Thymus (tissue), 11 donors: ENCODE measurements around the gene C16orf82. TPM values are rescaled to one million over a fixed set of nuclear protein-coding genes. Genes with fewer than 3 reads are reported as not detected.
"Not testable (repeated sequence)": the region's sequence is repeated elsewhere in the genome, so short reads cannot be mapped to it uniquely, and the experiment has no call there.

Experiments used
- DNase-seq, 9 donors: peaks; one replicate each; pipeline ENCODE4 v3.0.0-alpha.2; 2013; ENCODE audit warnings: low spot score in 9 of 9, low read depth in 6 of 9, missing footprints in 1 of 9
- H3K27ac ChIP-seq, 2 donors: one replicate each; pipeline ENCODE4 v1.5.1; 2013; ENCODE audit warnings: control low read depth in 1 of 2, low read depth in 1 of 2, low read length in 1 of 2, mild to moderate bottlenecking in 1 of 2, moderate library complexity in 1 of 2
- H3K27me3 ChIP-seq, 2 donors: one replicate each; pipeline ENCODE4 v1.5.1; 2013; ENCODE audit warnings: low read length in 1 of 2; ENCODE audit not compliant: control insufficient read depth in 2 of 2, insufficient read depth in 1 of 2
- H3K36me3 ChIP-seq, 2 donors: one replicate each; pipeline ENCODE4 v1.5.1; 2013; ENCODE audit warnings: low read length in 1 of 2, mild to moderate bottlenecking in 1 of 2, moderate library complexity in 1 of 2; ENCODE audit not compliant: control insufficient read depth in 2 of 2, insufficient read depth in 2 of 2
- H3K4me1 ChIP-seq, 2 donors: one replicate each; pipeline ENCODE4 v1.5.1; 2013; ENCODE audit warnings: low read length in 2 of 2; ENCODE audit not compliant: control insufficient read depth in 2 of 2, insufficient read depth in 2 of 2
- H3K4me3 ChIP-seq, 2 donors: one replicate each; pipeline ENCODE4 v1.5.1; 2013; ENCODE audit warnings: low read length in 2 of 2, control low read depth in 1 of 2, mild to moderate bottlenecking in 1 of 2
- H3K9me3 ChIP-seq, 2 donors: one replicate each; pipeline ENCODE4 v1.5.1; 2013; ENCODE audit warnings: low read length in 1 of 2, mild to moderate bottlenecking in 1 of 2; ENCODE audit not compliant: control insufficient read depth in 2 of 2, insufficient read depth in 1 of 2
- WGBS: extraction: QIAGEN DNeasy Blood & Tissue Kit; methylation state at CpG from one replicate; pipeline ENCODE4 v1.1.7; 2013; 5-methylcytosine and 5-hydroxymethylcytosine counted together
- polyA plus RNA-seq: library from polyadenylated mRNA; stranded (reverse); fragments of 200-250 nt; gene quantifications from one replicate; pipeline ENCODE4 v1.2.3, GENCODE V29; 2013
- total RNA-seq: library from RNA; stranded (reverse); fragments of 120-200 nt; gene quantifications from one replicate; pipeline ENCODE4 v1.2.4, GENCODE V29; 2013
- donor health status: healthy.

Gene C16orf82
- total and polyA plus RNA-seq, 2 donors = 0.05 TPM; not detected in 1

DNA sequence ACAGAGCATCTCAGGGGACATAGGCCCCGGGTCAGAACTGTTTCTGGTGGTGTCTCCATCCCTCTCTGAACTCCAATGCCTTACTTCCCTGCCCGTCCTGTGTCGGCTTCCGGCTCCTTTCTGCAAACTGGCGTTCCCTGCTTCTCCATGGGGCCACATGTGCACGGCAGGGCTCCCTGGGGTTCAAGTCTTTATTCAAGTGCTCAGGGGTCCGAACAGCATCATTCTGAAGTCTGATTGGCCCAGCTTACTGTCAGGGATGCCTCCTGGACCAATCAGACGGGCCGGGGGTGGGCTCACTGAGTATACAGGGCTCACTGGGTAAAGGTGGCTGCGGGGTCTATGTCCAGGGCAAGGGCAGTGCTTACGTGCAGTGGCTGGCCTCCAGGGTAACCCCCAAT is 17.1 kb downstream of the C16orf82 start:
- no peaks in the 10 kb centered on the region for H3K27me3 ChIP-seq
- no peak overlapping the region for H3K27ac ChIP-seq
- no peaks in the 10 kb centered on the region for H3K4me1 ChIP-seq
- no peak for DNase-seq
- 61% methylated on average over 11 of the region's 11 CpGs for WGBS
- H3K4me3 ChIP-seq = no peak overlapping the region
- H3K36me3 ChIP-seq = no peaks in the 10 kb centered on the region
- H3K9me3 ChIP-seq = no peaks in the 10 kb centered on the region

DNA sequence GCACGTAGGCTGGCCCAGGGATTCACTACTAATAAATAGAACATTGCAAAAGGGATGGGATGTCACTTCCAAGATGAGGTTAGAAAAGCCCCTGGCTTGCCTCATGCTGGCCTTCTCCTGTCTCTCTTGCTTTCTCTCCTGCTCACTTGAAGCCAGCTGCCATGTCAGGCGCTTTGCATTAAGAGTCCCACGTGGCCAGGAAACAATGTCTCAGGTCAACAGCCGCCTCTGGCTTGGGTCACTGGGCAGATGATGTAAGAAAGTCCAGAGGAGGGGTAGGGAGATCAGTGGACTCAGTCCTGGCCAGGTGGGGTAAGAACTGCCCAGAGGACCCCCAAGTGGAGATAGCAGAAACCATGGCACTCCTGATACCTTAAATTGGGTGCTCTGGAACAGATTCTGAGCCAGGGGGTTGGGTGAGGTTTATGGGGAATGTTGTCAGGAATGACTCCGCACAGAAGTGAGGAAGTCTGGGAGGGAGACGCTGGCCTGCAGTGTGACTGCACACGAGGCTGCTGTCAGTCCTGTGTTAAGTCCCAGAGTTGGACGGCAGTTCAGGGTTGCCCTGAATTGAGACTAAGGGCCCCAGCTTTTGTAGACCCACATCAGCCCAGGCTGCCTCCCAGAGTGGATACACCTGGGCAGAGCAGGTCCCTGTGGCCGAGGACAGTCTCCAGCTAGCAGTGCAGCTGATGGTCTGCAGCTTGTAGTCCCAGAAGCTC is 17.7 kb downstream of the C16orf82 start:
- H3K4me3 ChIP-seq = no peak overlapping the region
- H3K4me1 ChIP-seq = no peaks in the 10 kb centered on the region
- no peaks in the 10 kb centered on the region for H3K27me3 ChIP-seq
- H3K9me3 ChIP-seq = no peaks in the 10 kb centered on the region
- no peaks in the 10 kb centered on the region for H3K36me3 ChIP-seq
- 78% methylated on average over 9 of the region's 9 CpGs for WGBS
- no peak overlapping the region for H3K27ac ChIP-seq
- DNase-seq = no peak

DNA sequence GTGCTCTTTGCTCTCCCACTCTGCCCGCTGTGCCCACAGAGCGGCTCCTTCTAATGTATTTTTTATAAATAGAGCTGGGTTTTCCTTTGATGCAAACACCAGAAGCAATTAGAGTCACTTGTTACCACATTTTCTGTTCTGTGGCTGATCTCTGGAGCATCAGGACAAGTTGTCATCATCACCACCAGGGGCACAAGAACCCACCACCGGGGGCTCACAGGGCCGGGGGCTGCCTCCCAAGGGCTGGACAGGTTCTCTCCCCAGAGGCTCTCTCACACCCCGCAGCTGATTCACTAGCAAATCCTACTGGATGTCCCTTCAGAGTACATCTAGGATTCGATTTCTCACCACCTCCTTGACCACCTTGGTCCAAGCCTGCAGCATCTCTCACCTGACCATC is 18.5 kb downstream of the C16orf82 start:
- Histone ChIP-seq H3K4me3 (no peak overlapping the region), H3K36me3 (no peaks in the 10 kb centered on the region), H3K4me1 (no peaks in the 10 kb centered on the region), H3K9me3 (no peaks in the 10 kb centered on the region), H3K27ac (no peak overlapping the region), H3K27me3 (no peaks in the 10 kb centered on the region)
- no peak for DNase-seq
- WGBS = 80% methylated on average over 6 of the region's 6 CpGs

DNA sequence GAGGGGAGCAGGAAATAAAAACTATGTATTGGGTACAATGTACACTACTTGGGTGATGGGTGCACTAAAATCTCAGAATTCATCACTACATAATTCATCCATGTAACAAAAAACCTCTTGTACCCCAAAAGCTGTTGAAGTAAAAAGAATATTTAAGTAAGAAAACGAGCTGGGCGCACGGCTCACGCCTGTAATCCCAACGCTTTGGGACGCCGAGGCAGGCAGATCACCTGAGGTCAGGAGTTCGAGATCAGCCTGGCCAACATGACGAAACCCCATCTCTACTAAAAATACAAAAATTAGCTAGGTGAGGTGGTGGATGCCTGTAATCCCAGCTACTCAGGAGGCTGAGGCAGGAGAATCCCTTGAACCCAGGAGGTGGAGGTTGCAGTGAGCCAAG is 19.3 kb downstream of the C16orf82 start:
- H3K27ac ChIP-seq, H3K27me3 ChIP-seq, H3K36me3 ChIP-seq, H3K4me1 ChIP-seq, H3K9me3 ChIP-seq, H3K4me3 ChIP-seq, DNase-seq: not testable (repeated sequence)
- 96% methylated on average over 9 of the region's 9 CpGs for WGBS

DNA sequence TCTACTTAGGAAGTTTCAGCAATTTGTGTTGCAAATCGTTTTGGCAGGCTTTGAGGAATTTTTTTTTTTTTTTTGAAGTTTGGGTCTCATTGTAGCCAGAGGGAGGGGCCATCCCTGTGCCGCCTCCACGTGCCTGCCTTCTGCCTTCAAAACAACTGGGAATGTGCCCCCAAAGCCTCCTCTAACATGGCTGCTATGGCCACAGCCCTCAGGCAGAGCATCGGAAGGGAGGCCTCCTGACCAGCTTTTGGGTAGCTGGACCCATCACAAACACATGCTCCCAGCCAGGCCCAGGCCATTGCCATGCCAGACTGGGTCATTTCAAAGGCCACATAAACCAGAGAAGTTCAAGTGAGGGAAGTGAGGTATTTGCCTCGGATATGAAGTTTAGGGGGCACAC is 21.5 kb downstream of the C16orf82 start:
- no peaks in the 10 kb centered on the region for H3K27me3 ChIP-seq
- 68% methylated on average over 5 of the region's 5 CpGs for WGBS
- DNase-seq = no peak
- H3K36me3 ChIP-seq = no peaks in the 10 kb centered on the region
- H3K4me1 ChIP-seq = no peaks in the 10 kb centered on the region
- no peaks in the 10 kb centered on the region for H3K9me3 ChIP-seq
- H3K4me3 ChIP-seq = no peak overlapping the region
- H3K27ac ChIP-seq = no peak overlapping the region

DNA sequence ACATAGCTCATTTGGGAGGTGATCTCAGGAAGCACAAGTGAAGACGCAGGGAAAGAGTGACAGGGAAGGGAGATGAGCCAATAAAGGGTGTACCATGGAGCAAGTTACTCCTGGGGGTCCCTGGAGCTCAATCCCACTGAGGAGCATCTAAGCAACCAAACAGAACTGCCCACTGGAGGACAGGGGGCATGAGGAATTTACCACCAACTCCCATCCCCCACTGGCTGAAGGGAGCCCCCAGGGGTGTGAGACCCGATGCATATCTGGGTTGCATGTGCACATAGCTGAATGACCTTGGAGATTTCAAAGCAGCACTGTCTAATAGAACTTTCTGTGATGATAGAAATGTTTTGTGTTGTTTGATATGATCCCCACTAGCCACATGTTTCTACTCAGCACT is 29.6 kb downstream of the C16orf82 start:
- Histone ChIP-seq H3K27me3 (peaks cover 0 to 2% of the 10 kb centered on the region in 2 donors), H3K27ac (no peak overlapping the region), H3K4me1 (no peaks in the 10 kb centered on the region), H3K9me3 (no peaks in the 10 kb centered on the region), H3K36me3 (no peaks in the 10 kb centered on the region), H3K4me3 (no peak overlapping the region)
- WGBS = 92% methylated on average over 2 of the region's 2 CpGs
- DNase-seq = no peak

DNA sequence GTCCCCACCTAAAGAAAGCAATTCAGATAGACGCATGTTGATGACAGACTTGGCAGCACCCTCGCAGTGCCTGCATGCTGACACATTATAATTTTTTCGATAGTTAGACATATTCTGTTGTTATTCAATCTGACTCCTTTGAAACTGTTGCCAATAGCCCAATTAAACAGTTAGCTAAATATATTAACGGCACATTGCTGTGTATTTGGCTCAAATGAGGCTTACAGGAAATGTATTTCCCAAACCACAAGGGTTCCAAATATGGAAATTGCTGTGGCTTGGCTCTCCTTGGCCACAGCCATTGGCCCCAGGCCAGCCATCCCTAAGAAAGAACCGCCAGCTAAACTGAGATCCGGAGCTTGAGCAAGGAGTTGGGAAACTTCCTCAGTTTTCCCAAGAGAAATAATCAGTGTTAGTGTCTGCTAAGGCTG is 31.1 kb downstream of the C16orf82 start:
- Histone ChIP-seq H3K9me3 (no peaks in the 10 kb centered on the region), H3K4me3 (no peak overlapping the region), H3K4me1 (no peaks in the 10 kb centered on the region), H3K27me3 (peaks cover 0 to 2% of the 10 kb centered on the region in 2 donors), H3K27ac (no peak overlapping the region), H3K36me3 (no peaks in the 10 kb centered on the region)
- DNase-seq = no peak
- 67% methylated on average over 6 of the region's 6 CpGs for WGBS

DNA sequence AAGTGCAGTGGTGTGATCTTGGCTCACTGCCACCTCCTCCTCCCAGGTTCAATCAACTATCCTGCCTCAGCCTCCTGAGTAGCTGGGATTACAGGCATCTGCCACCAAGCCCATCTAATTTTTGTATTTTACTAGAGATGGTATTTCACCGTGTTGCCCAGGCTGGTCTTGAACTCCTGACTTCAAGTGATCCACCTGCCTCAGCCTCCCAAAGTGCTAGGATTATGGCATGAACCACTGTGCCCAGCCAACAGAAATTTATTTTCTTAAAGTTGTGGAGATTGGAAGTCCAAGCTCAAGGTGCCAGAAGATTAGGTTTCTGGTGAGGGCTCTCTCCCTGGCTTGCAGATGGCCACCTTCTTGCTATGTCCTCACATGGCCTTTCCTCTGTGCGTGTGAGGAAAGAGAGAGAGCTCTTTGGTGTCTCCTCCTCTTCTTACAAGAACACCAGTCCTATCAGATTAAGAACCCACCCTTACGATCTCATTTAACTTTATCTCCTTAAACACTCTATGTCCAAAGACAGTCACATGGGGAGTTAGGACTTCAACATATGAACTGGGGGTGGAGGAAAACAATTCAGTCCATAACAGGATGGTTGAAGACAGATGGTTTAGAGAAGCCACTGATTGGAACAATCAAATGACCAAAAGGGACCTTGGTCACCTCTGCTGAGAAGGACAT is 31.8 kb downstream of the C16orf82 start:
- H3K27me3 ChIP-seq = peaks cover 0 to 2% of the 10 kb centered on the region in 2 donors
- no peaks in the 10 kb centered on the region for H3K36me3 ChIP-seq
- H3K4me3 ChIP-seq = no peak overlapping the region
- DNase-seq = no peak
- no peak overlapping the region for H3K27ac ChIP-seq
- 95% methylated on average over 3 of the region's 3 CpGs for WGBS
- no peaks in the 10 kb centered on the region for H3K9me3 ChIP-seq
- H3K4me1 ChIP-seq = no peaks in the 10 kb centered on the region

DNA sequence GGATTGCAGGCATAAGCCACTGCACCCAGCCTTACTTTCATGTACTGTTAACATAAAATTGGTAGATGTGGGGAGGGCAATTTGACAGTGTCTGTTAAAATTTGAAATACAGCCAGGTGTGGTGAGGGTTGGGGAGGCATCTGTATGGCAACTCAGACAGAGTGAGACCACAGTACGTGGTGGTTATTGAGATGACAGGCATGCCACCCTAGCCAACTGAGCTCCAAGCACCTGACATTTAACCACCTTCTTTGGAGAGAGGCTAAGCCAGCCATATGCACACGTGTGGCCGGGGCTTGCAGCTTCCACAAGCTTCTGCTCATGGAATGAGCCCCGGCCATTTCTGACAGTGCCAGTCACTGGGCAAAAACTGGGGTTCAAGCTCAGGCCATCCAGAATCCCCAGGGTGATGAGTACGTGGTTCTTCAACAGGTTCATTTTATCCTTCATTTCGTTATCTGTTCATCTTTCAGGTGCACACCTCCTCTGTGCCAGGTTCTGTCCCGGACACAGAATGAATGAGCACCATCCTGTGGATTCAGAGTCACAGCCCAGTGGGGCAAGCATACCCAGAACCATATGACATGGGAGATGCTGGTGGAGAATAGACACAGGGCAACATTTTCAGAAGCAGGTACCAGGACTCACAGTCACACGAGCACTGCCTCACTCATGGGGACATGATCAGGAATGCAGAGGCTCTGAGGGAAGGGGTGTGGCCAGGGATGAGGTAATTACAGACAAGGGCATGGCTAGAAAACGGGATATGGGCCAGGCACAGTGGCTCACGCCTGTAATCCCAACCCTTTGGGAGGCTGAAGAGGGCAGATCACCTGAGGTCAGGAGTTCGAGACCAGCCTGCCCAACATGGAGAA is 36.2 kb downstream of the C16orf82 start:
- DNase-seq = no peak
- Histone ChIP-seq H3K36me3 (no peaks in the 10 kb centered on the region), H3K4me3 (no peak overlapping the region), H3K27ac (no peak overlapping the region), H3K27me3 (no peaks in the 10 kb centered on the region), H3K4me1 (no peaks in the 10 kb centered on the region), H3K9me3 (no peaks in the 10 kb centered on the region)
- 80% methylated on average over 11 of the region's 11 CpGs for WGBS
